ENCODE data around the gene SELENOI. TPM values are rescaled to one million over a fixed set of nuclear protein-coding genes. Genes with fewer than 3 reads are reported as not detected.
A peak's percentile ranks its signal among the peaks of the same experiment; 100 is the strongest.

Gene SELENOI
- total RNA-seq, 2 experiments from 2014 or later = 31.9 to 34.2 TPM

GRCh38 chr2:26399771-26400376, 53.9 kb downstream of the SELENOI start:
- peaks cover 14% of the 10 kb centered on the region for H3K4me1 Mint-ChIP-seq (ENCODE audit: low read depth)
- DNase-seq = no peak
- no peak overlapping the region for H3K27ac Mint-ChIP-seq
- peaks cover 3% of the 10 kb centered on the region for H3K36me3 Mint-ChIP-seq
- H3K4me3 Mint-ChIP-seq = no peak overlapping the region
- peaks cover 8% of the 10 kb centered on the region for H3K27me3 Mint-ChIP-seq
- intact Hi-C loops (cut with micrococcal nuclease) = no loop called here
- no peaks in the 10 kb centered on the region for H3K9me3 Mint-ChIP-seq
- ChIA-PET POLR2A (no interaction called here), CTCF (no interaction called here)

GRCh38 chr2:26400723-26401122, 54.8 kb downstream of the SELENOI start:
- intact Hi-C loops (cut with micrococcal nuclease) = no loop called here
- Mint-ChIP-seq H3K9me3 (no peaks in the 10 kb centered on the region), H3K4me3 (no peak overlapping the region), H3K27me3 (peaks cover 8% of the 10 kb centered on the region), H3K27ac (no peak overlapping the region), H3K36me3 (no peaks in the 10 kb centered on the region), H3K4me1 (ENCODE audit: low read depth) (peaks cover 14% of the 10 kb centered on the region)
- CTCF ChIA-PET = interaction anchor here (0.6 kb wide), 1 partner anchor 18 kb away, joined by 3 read pairs; no protein-coding TSS in a partner anchor
- POLR2A ChIA-PET = no interaction called here
- no peak for DNase-seq

GRCh38 chr2:26401739-26402541, 56.0 kb downstream of the SELENOI start, which contains the start of gene DRC1:
DRC1 (plus strand) TSS chr2:26401920; CDS start chr2:26401990, 70 bp downstream.
- no peaks in the 10 kb centered on the region for H3K36me3 Mint-ChIP-seq
- peaks cover 9% of the 10 kb centered on the region for H3K27me3 Mint-ChIP-seq
- ChIA-PET POLR2A (no interaction called here), CTCF (no interaction called here)
- no peak within 1 kb of the TSS for H3K4me3 Mint-ChIP-seq
- intact Hi-C loops (cut with micrococcal nuclease) = no loop called here
- peak; percentile 48 for DNase-seq
- peaks cover 4% of the 10 kb centered on the region for H3K4me1 Mint-ChIP-seq (ENCODE audit: low read depth)
- H3K9me3 Mint-ChIP-seq = no peaks in the 10 kb centered on the region
- no peak within 1 kb of the TSS for H3K27ac Mint-ChIP-seq

- Mint-ChIP-seq H3K36me3 (no peaks in the 10 kb centered on the region), H3K4me3 (no peak overlapping the region)
- CTCF ChIA-PET = no interaction called here
Measured at GRCh38 chr2:26407526-26407925, 61.6 kb downstream of the SELENOI start.

GRCh38 chr2:26409785-26410184, 63.8 kb downstream of the SELENOI start:
- H3K4me1 Mint-ChIP-seq (ENCODE audit: low read depth) = peaks cover 9% of the 10 kb centered on the region

More at GRCh38 chr2:26407526-26407925, 61.6 kb downstream of the SELENOI start:
- Mint-ChIP-seq H3K9me3 (no peaks in the 10 kb centered on the region), H3K4me1 (ENCODE audit: low read depth) (peaks cover 9% of the 10 kb centered on the region), H3K27me3 (peaks cover 12% of the 10 kb centered on the region), H3K27ac (no peak overlapping the region)
- intact Hi-C loops (cut with micrococcal nuclease) = no loop called here
- POLR2A ChIA-PET = no interaction called here
- DNase-seq = no peak

GRCh38 chr2:26410764-26411243, 64.9 kb downstream of the SELENOI start:
- Mint-ChIP-seq H3K27me3 (peaks cover 9% of the 10 kb centered on the region), H3K4me3 (no peak overlapping the region), H3K9me3 (no peaks in the 10 kb centered on the region), H3K27ac (no peak overlapping the region), H3K4me1 (ENCODE audit: low read depth) (peaks cover 9% of the 10 kb centered on the region), H3K36me3 (no peaks in the 10 kb centered on the region)
- DNase-seq = no peak
- intact Hi-C loops (cut with micrococcal nuclease) = no loop called here
- POLR2A ChIA-PET = no interaction called here
- CTCF ChIA-PET = no interaction called here

More at GRCh38 chr2:26409785-26410184, 63.8 kb downstream of the SELENOI start:
- DNase-seq = no peak
- Mint-ChIP-seq H3K27me3 (peaks cover 9% of the 10 kb centered on the region), H3K9me3 (no peaks in the 10 kb centered on the region), H3K36me3 (no peaks in the 10 kb centered on the region), H3K4me3 (no peak overlapping the region), H3K27ac (no peak overlapping the region)
- ChIA-PET POLR2A (interaction anchor here (0.9 kb wide), 1 partner anchor 14 kb away, joined by 3 read pairs; no protein-coding TSS in a partner anchor), CTCF (interaction anchor here (1.1 kb wide), 1 partner anchor 23 kb away, joined by 3 read pairs; no protein-coding TSS in a partner anchor)
- intact Hi-C loops (cut with micrococcal nuclease) = no loop called here

GRCh38 chr2:26411419-26411818, 65.5 kb downstream of the SELENOI start:
- intact Hi-C loops (cut with micrococcal nuclease) = no loop called here
- no peak overlapping the region for H3K4me3 Mint-ChIP-seq
- no peaks in the 10 kb centered on the region for H3K9me3 Mint-ChIP-seq
- peaks cover 9% of the 10 kb centered on the region for H3K27me3 Mint-ChIP-seq
- CTCF ChIA-PET = no interaction called here
- no peaks in the 10 kb centered on the region for H3K36me3 Mint-ChIP-seq
- POLR2A ChIA-PET = no interaction called here
- no peak overlapping the region for H3K27ac Mint-ChIP-seq
- peaks cover 9% of the 10 kb centered on the region for H3K4me1 Mint-ChIP-seq (ENCODE audit: low read depth)
- DNase-seq = no peak

GRCh38 chr2:26412091-26412673, 66.2 kb downstream of the SELENOI start:
- CTCF ChIA-PET = no interaction called here
- POLR2A ChIA-PET = no interaction called here
- Mint-ChIP-seq H3K27me3 (peaks cover 8% of the 10 kb centered on the region), H3K36me3 (no peaks in the 10 kb centered on the region), H3K27ac (no peak overlapping the region), H3K9me3 (no peaks in the 10 kb centered on the region), H3K4me3 (peak overlapping the region; percentile 31), H3K4me1 (ENCODE audit: low read depth) (peaks cover 9% of the 10 kb centered on the region)
- intact Hi-C loops (cut with micrococcal nuclease) = no loop called here
- DNase-seq = peak; percentile 26

GRCh38 chr2:26414311-26414710, 68.4 kb downstream of the SELENOI start:
- intact Hi-C loops (cut with micrococcal nuclease) = no loop called here
- Mint-ChIP-seq H3K27me3 (no peaks in the 10 kb centered on the region), H3K4me1 (ENCODE audit: low read depth) (peaks cover 9% of the 10 kb centered on the region), H3K27ac (no peak overlapping the region), H3K9me3 (no peaks in the 10 kb centered on the region), H3K36me3 (no peaks in the 10 kb centered on the region), H3K4me3 (no peak overlapping the region)
- POLR2A ChIA-PET = no interaction called here
- CTCF ChIA-PET = no interaction called here
- no peak for DNase-seq

- H3K36me3 Mint-ChIP-seq = no peaks in the 10 kb centered on the region
- DNase-seq = no peak
- intact Hi-C loops (cut with micrococcal nuclease) = no loop called here
- ChIA-PET CTCF (interaction anchor here (0.9 kb wide), 1 partner anchor 540 kb away, joined by 3 read pairs; no protein-coding TSS in a partner anchor), POLR2A (no interaction called here)
- H3K27ac Mint-ChIP-seq = no peak overlapping the region
- no peak overlapping the region for H3K4me3 Mint-ChIP-seq
- H3K27me3 Mint-ChIP-seq = no peaks in the 10 kb centered on the region
- no peaks in the 10 kb centered on the region for H3K4me1 Mint-ChIP-seq (ENCODE audit: low read depth)
- H3K9me3 Mint-ChIP-seq = no peaks in the 10 kb centered on the region
Measured at GRCh38 chr2:26421961-26422360, 76.0 kb downstream of the SELENOI start.

GRCh38 chr2:26422947-26423629, 77.1 kb downstream of the SELENOI start:
- H3K36me3 Mint-ChIP-seq = no peaks in the 10 kb centered on the region
- no peak for DNase-seq
- no peak overlapping the region for H3K27ac Mint-ChIP-seq
- no peaks in the 10 kb centered on the region for H3K27me3 Mint-ChIP-seq
- no peaks in the 10 kb centered on the region for H3K4me1 Mint-ChIP-seq (ENCODE audit: low read depth)
- ChIA-PET CTCF (no interaction called here), POLR2A (no interaction called here)
- H3K4me3 Mint-ChIP-seq = no peak overlapping the region
- no peaks in the 10 kb centered on the region for H3K9me3 Mint-ChIP-seq
- intact Hi-C loops (cut with micrococcal nuclease) = no loop called here

- intact Hi-C loops (cut with micrococcal nuclease) = no loop called here
- Mint-ChIP-seq H3K36me3 (no peaks in the 10 kb centered on the region), H3K4me3 (no peak overlapping the region), H3K9me3 (no peaks in the 10 kb centered on the region), H3K4me1 (ENCODE audit: low read depth) (no peaks in the 10 kb centered on the region), H3K27me3 (no peaks in the 10 kb centered on the region), H3K27ac (no peak overlapping the region)
- CTCF ChIA-PET = no interaction called here
- DNase-seq = no peak
- POLR2A ChIA-PET = no interaction called here
Measured at GRCh38 chr2:26423750-26424149, 77.8 kb downstream of the SELENOI start.
